Activated CD4-positive, alpha-beta memory T cell treated with anti-CD3 and anti-CD28 coated beads for 36 hours (primary cell): ENCODE data around the gene LAIR1. TPM values are rescaled to one million over a fixed set of nuclear protein-coding genes. Genes with fewer than 3 reads are reported as not detected.
A peak's percentile ranks its signal among the peaks of the same experiment; 100 is the strongest.
"Not testable (repeated sequence)": the region's sequence is repeated elsewhere in the genome, so short reads cannot be mapped to it uniquely, and the experiment has no call there.

ENCODE experiments used
- CTCF ChIA-PET: fragments of 350-600 bp; sonication (Branson Sonifier 250); formaldehyde crosslinking; loops from one replicate; lab custom pipeline; 2021; ENCODE audit warnings: antibody characterized with exemption, inconsistent platforms; lab: Charles Lee
- POLR2A ChIA-PET: fragments of 350-600 bp; sonication (Branson Sonifier 250); formaldehyde crosslinking; loops from one replicate; lab custom pipeline; 2021; ENCODE audit warnings: antibody characterized with exemption; lab: Charles Lee
- DNase-seq: peaks from one replicate; pipeline ENCODE4 v3.0.0-alpha.2; 2020
- H3K27ac Mint-ChIP-seq: one replicate; pipeline ENCODE4 v1.8.0; 2021; ENCODE audit warnings: mixed read lengths
- H3K27me3 Mint-ChIP-seq: one replicate; pipeline ENCODE4 v1.8.0; 2021; ENCODE audit warnings: mixed read lengths
- H3K36me3 Mint-ChIP-seq: one replicate; pipeline ENCODE4 v1.8.0; 2021; ENCODE audit warnings: mixed read lengths
- H3K4me1 Mint-ChIP-seq: one replicate; pipeline ENCODE4 v1.8.0; 2021; ENCODE audit warnings: low read depth, mixed read lengths
- H3K4me3 Mint-ChIP-seq: one replicate; pipeline ENCODE4 v1.8.0; 2021; ENCODE audit warnings: mild to moderate bottlenecking, mixed read lengths
- H3K9me3 Mint-ChIP-seq: one replicate; pipeline ENCODE4 v1.8.0; 2021; ENCODE audit warnings: mixed read lengths
- intact Hi-C: fragments of 100-400 bp; cut with micrococcal nuclease; formaldehyde crosslinking; loops from one replicate; pipeline ENCODE4 v1.15.1; 2023
- total RNA-seq, 2 experiments: library from RNA; stranded (reverse); gene quantifications; one replicate each; pipeline ENCODE4 v1.2.3, GENCODE V29; 2021

Gene LAIR1
- total RNA-seq, 2 experiments from 2014 or later, result 4.9 to 5.7 TPM

DNA sequence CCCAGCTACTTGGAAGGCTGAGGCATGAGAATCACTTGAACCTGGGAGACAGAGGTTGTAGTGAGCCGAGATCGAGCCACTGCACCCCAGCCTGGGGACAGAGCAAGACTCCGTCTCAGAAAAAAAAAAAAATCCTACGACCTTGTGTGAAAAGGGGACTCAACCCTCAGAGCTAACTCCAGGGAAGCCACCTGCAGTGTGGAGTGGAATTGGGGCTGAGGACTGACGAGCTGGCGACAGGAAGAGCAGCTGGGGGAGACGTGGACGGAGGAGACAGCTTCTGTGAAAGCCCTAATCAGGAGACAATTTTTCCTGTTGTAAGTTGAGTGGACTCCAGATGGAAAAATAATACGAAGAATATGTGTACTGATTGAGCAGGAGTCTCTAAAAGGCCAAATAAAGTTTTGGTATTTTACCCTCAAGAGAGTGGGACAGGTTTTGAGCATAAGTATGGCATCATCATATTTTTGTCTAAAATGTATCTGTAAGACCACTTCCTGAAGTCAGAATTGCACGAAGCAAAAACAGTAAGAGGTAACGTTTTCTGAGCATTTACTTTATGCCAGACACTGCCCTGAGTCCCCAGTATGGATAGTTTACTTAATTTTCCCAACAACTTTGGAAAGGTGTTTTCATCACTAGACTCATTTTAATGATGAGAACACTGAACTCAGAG lies 12.0 kb upstream of the LAIR1 start:
- Mint-ChIP-seq H3K27me3 (peaks cover 16% of the 10 kb centered on the region), H3K4me1 (peaks cover 59% of the 10 kb centered on the region), H3K9me3 (peaks cover 4% of the 10 kb centered on the region), H3K36me3 (no peaks in the 10 kb centered on the region), H3K27ac (no peak overlapping the region), H3K4me3 (no peak overlapping the region)
- POLR2A ChIA-PET, result no interaction called here
- CTCF ChIA-PET, result no interaction called here
- no peak for DNase-seq
- intact Hi-C loops, result no loop called here

DNA sequence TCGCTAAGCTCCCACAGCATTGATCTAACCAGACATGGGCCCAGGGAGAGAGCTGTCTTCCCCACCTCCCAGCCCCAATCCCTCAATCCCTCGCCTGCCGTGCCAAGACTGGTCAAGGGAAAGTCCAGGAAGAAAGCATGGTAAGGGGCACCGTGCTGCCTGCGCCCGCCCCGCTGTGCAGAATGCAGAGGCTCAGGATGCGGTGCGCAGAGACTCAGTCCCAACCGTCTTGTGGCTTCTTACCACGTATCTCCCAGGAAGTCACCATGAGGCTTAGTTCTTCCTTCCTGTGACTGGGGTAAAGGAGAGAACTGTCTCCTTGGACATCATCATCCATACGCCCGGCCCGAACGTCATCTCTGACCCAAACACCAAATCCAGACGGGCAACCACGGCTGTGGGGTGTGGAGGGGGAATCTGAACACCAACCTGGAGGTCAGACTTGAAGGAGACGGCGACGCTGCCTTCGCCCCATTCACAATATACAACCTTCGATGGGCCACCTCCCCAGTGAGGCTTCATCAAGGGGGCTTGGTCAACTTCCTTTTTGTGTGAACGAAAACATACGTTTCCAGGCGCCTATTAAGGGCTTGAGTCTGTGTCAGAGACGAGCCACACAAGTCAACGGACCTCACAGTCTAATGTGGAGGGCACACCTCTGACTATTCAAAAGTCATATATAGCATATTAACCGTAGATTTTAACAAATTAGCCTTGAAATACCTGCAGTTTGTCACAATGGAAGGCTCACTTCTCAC lies 10.6 kb upstream of the LAIR1 start:
- Mint-ChIP-seq H3K27me3 (peaks cover 19% of the 10 kb centered on the region), H3K4me1 (peaks cover 69% of the 10 kb centered on the region), H3K4me3 (peak overlapping the region; percentile 49)
- POLR2A ChIA-PET, DNase-seq, intact Hi-C loops, H3K9me3 Mint-ChIP-seq, H3K27ac Mint-ChIP-seq, H3K36me3 Mint-ChIP-seq: not testable (repeated sequence)
- CTCF ChIA-PET, result interaction anchor here (1.6 kb wide), 1 partner anchor 13 kb away, joined by 4 read pairs; no protein-coding TSS in a partner anchor

DNA sequence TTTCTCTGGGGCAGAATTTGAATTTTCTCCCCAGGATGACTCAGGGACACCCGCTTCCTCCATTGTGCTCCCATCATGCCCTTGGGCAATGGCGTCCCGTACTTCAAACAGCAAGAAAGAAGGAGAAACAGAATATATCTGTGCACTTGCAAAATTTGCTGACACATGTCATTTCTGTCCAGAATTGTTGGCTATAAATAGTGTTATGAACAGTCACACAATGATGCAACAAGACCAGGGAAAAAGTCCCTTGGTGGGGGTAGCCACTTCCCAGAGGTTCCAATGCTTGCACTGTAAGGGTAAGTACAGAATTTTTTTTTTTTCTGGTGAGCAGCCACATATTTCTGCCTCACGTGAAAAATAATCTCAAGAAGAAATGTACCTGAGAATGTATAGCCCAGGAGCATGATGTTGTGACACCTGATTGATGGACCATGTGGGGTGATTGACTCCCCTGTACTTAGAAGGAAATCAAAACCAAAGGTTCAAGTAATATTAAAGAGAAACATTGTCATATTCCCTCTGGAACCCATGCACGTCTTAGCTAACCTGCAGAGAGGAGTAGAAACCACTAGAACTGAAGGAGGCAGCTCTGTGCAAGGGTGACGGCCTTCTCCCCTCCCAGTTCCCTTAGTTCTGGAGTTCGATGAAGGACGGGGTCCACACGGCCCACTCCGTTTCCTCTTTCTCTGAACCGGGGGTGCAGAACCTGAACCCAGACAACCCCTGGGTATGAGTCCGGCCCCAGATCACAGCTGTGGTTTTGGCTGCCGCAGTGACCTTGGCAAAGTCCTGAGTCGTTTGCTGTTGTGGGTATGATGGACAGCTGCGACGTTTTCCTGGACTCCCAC lies 9.3 kb upstream of the LAIR1 start:
- no peaks in the 10 kb centered on the region for H3K9me3 Mint-ChIP-seq
- H3K36me3 Mint-ChIP-seq, result no peaks in the 10 kb centered on the region
- peaks cover 18% of the 10 kb centered on the region for H3K27me3 Mint-ChIP-seq
- intact Hi-C loops, result loop anchor here (2.0 kb wide), 1 partner anchor 15 kb away; no protein-coding TSS in a partner anchor
- H3K4me1 Mint-ChIP-seq, result peaks cover 73% of the 10 kb centered on the region
- ChIA-PET POLR2A (no interaction called here), CTCF (interaction anchor here (1.6 to 1.9 kb wide), 2 partner anchors 15 to 17 kb away, joined by 4 to 6 read pairs; no protein-coding TSS in a partner anchor)
- DNase-seq, result no peak
- no peak overlapping the region for H3K27ac Mint-ChIP-seq
- H3K4me3 Mint-ChIP-seq, result no peak overlapping the region

GRCh38 chr19:54371453-54371852 lies 6.7 kb upstream of the LAIR1 start:
- Mint-ChIP-seq H3K27me3 (peaks cover 16% of the 10 kb centered on the region), H3K4me1 (peaks cover 66% of the 10 kb centered on the region)
- DNase-seq, H3K4me3 Mint-ChIP-seq, H3K27ac Mint-ChIP-seq, intact Hi-C loops, H3K36me3 Mint-ChIP-seq, POLR2A ChIA-PET, H3K9me3 Mint-ChIP-seq: not testable (repeated sequence)
- CTCF ChIA-PET, result interaction anchor here (1.6 kb wide), 1 partner anchor 20 kb away, joined by 12 read pairs; no protein-coding TSS in a partner anchor

DNA sequence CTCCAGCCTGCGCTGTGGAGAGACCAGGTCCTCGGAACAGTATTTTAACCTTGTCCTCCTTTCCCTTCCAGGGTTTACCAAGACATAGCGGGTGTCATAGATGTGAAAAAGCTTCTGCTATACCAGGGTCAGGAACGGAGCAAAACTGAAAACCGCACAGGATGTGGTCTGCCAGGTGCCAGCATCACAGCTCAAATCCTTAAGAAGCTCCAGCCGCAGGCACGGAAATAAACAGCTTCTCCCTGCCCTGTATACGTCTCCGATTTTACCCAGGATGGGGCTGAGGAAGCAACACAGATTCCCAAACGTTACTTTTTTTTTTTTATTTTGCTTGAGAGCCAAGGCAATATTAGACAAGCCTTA lies 5.7 kb upstream of the LAIR1 start:
- Mint-ChIP-seq H3K27ac (peak overlapping the region; percentile 60), H3K4me3 (peak overlapping the region; percentile 69), H3K4me1 (peaks cover 64% of the 10 kb centered on the region), H3K27me3 (peaks cover 16% of the 10 kb centered on the region)
- POLR2A ChIA-PET, result interaction anchor here (0.5 to 0.6 kb wide), 3 partner anchors 52 to 1955 kb away, joined by 3 read pairs; no protein-coding TSS in a partner anchor
- H3K9me3 Mint-ChIP-seq, H3K36me3 Mint-ChIP-seq, CTCF ChIA-PET: not testable (repeated sequence)
- peak; percentile 84 for DNase-seq
- intact Hi-C loops, result loop anchor here (1.0 kb wide), 1 partner anchor 8 kb away; no protein-coding TSS in a partner anchor

- H3K9me3 Mint-ChIP-seq, H3K27ac Mint-ChIP-seq, DNase-seq, H3K36me3 Mint-ChIP-seq: not testable (repeated sequence)
- intact Hi-C loops, result loop anchor here (1.0 kb wide), 1 partner anchor 8 kb away; no protein-coding TSS in a partner anchor
- Mint-ChIP-seq H3K4me3 (peak overlapping the region; percentile 69), H3K4me1 (peaks cover 62% of the 10 kb centered on the region), H3K27me3 (peaks cover 16% of the 10 kb centered on the region)
- ChIA-PET POLR2A (interaction anchor here (0.5 to 2.3 kb wide), 4 partner anchors 19 to 1956 kb away, joined by 3 to 6 read pairs (median 3); no protein-coding TSS in a partner anchor), CTCF (interaction anchor here (2.3 kb wide), 1 partner anchor 21 kb away, joined by 10 read pairs; no protein-coding TSS in a partner anchor)
Observed at GRCh38 chr19:54369688-54370433, 5.1 kb upstream of the LAIR1 start.

GRCh38 chr19:54369082-54369687 lies 4.5 kb upstream of the LAIR1 start:
- intact Hi-C loops, result no loop called here
- H3K27ac Mint-ChIP-seq, result no peak overlapping the region
- POLR2A ChIA-PET, result interaction anchor here (2.3 kb wide), 1 partner anchor 19 kb away, joined by 6 read pairs; no protein-coding TSS in a partner anchor
- no peaks in the 10 kb centered on the region for H3K36me3 Mint-ChIP-seq
- CTCF ChIA-PET, result interaction anchor here (2.3 kb wide), 1 partner anchor 22 kb away, joined by 10 read pairs; no protein-coding TSS in a partner anchor
- peaks cover 62% of the 10 kb centered on the region for H3K4me1 Mint-ChIP-seq
- DNase-seq, result no peak
- peaks cover 15% of the 10 kb centered on the region for H3K27me3 Mint-ChIP-seq
- H3K9me3 Mint-ChIP-seq, result no peaks in the 10 kb centered on the region
- peak overlapping the region; percentile 69 for H3K4me3 Mint-ChIP-seq

DNA sequence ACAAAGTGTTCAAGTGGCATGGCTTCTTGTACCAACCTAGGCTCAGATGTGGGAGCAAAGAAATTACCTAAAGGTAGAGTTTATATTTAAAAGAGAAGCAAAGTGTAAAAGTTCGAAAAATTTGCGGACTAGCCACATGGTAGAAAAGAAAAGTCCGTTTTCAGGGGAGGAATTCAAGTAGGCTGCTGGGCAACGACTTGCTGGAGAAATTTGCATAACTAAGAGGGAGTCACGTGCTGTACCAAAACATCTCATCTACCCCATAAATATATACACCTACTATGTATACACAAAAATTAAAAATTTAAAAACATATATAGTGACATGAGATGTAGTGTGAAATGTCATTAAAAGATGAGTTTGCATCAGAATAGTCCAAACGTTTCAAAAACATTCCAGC lies 2.1 kb upstream of the LAIR1 start:
- Mint-ChIP-seq H3K9me3 (no peaks in the 10 kb centered on the region), H3K4me1 (peaks cover 69% of the 10 kb centered on the region), H3K4me3 (no peak overlapping the region), H3K36me3 (no peaks in the 10 kb centered on the region), H3K27me3 (peaks cover 11% of the 10 kb centered on the region), H3K27ac (no peak overlapping the region)
- ChIA-PET CTCF (no interaction called here), POLR2A (no interaction called here)
- DNase-seq, result no peak
- intact Hi-C loops, result no loop called here

DNA sequence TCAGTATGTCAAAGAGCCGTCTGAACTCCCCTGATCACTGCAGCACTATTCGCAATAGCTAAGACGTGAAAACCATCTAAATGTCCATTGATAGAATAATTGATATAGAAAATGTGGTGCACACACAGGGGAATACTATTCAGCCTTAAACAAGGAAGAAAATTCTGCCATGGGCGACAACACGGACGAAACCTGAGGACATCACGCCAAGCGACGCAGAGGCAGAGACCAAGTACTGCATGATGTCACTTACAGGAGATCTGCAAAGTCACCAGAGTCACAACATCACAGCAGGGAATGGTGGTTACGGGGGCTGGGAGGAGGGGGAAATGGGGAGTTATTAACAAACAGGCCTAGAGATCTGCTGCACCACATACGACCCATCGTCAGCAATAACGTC lies 1.1 kb upstream of the LAIR1 start:
- H3K27ac Mint-ChIP-seq, POLR2A ChIA-PET, H3K9me3 Mint-ChIP-seq, intact Hi-C loops, H3K27me3 Mint-ChIP-seq, DNase-seq, H3K4me3 Mint-ChIP-seq, H3K36me3 Mint-ChIP-seq: not testable (repeated sequence)
- CTCF ChIA-PET, result interaction anchor here (2.0 kb wide), 1 partner anchor 24 kb away, joined by 27 read pairs; no protein-coding TSS in a partner anchor
- H3K4me1 Mint-ChIP-seq, result peaks cover 73% of the 10 kb centered on the region

GRCh38 chr19:54361680-54362422 lies 2.9 kb downstream of the LAIR1 start:
- intact Hi-C loops, H3K27me3 Mint-ChIP-seq, H3K9me3 Mint-ChIP-seq, DNase-seq, POLR2A ChIA-PET, H3K36me3 Mint-ChIP-seq: not testable (repeated sequence)
- peak overlapping the region; percentile 25 for H3K27ac Mint-ChIP-seq
- peak overlapping the region; percentile 56 for H3K4me3 Mint-ChIP-seq
- H3K4me1 Mint-ChIP-seq, result peaks cover 54% of the 10 kb centered on the region
- CTCF ChIA-PET, result interaction anchor here (1.5 kb wide), 1 partner anchor 28 kb away, joined by 5 read pairs; no protein-coding TSS in a partner anchor
